ENCODE data around the gene SLC26A9.
A peak's percentile ranks its signal among the peaks of the same experiment; 100 is the strongest.

Gene SLC26A9

DNA sequence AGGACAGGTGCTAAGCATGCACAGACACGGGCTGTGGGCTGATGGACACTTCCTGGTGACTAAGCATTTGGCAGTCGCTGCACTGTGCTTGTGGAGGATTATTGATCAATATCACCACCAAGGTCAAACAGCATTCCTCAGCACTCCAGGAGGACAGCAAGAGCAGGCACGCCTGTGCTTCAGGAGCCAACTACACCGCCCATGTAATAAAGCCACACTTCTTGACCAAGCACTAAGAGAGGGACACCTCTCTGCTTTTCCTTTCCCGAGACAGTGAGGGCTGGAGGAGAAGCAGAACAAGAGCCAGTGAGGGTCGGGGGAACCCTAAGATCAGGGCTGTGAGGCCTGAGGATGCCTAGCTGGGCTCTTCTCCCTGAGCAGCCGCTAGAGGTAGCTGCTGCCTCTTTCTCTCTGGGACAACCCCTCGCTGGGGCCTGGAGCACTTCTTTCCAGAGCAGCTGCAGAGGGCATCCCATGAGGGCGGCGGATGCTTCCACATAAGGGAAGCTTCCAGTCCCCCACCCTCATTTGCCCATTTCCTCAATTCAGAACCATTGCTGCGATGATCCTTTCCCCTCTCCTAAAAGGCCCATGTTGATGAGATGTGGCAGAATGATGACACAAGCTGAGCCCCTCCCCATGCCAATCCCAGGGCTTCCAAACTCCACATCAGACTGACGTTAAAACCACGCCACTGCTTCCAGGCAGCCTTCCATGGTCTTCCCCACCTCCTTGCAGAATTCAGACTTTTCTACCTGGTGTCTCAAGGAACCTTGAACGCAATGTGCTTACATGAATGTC lies 40.9 kb upstream of the SLC26A9 start:
- POLR2A ChIA-PET: no interaction called here
- Histone ChIP-seq H3K27ac (ENCODE audit: extremely low read depth, low read depth, low read length) (no peak overlapping the region), H3K36me3 (ENCODE audit: control insufficient read depth in 2 of 2, insufficient read depth in 1 of 2, low read length in 2 of 2) (no peaks in the 10 kb centered on the region), H3K4me1 (ENCODE audit: control insufficient read depth, insufficient read depth, low read length) (no peaks in the 10 kb centered on the region), H3K9me3 (ENCODE audit: control insufficient read depth, insufficient read depth, low read depth, low read length) (no peaks in the 10 kb centered on the region), H3K4me3 (ENCODE audit: low read depth, low read length) (no peak overlapping the region)
- TF ChIP-seq, protein P1, sequence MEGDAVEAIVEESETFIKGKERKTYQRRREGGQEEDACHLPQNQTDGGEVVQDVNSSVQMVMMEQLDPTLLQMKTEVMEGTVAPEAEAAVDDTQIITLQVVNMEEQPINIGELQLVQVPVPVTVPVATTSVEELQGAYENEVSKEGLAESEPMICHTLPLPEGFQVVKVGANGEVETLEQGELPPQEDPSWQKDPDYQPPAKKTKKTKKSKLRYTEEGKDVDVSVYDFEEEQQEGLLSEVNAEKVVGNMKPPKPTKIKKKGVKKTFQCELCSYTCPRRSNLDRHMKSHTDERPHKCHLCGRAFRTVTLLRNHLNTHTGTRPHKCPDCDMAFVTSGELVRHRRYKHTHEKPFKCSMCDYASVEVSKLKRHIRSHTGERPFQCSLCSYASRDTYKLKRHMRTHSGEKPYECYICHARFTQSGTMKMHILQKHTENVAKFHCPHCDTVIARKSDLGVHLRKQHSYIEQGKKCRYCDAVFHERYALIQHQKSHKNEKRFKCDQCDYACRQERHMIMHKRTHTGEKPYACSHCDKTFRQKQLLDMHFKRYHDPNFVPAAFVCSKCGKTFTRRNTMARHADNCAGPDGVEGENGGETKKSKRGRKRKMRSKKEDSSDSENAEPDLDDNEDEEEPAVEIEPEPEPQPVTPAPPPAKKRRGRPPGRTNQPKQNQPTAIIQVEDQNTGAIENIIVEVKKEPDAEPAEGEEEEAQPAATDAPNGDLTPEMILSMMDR (tag by site-specific recombination; IDR thresholded peaks at IDR 0.05): peak; percentile 51; the same call in 1 of the 2 replicates
- TF ChIP-seq ZNF121 (tag by site-specific recombination; IDR thresholded peaks at IDR 0.05) (no peak), ZNF654 (tag by site-specific recombination; IDR thresholded peaks at IDR 0.05; ENCODE audit: low read depth) (peak; percentile 62)
- CTCF ChIA-PET: interaction anchor here (0.7 to 8.0 kb wide), 22 partner anchors 9 to 325 kb away, joined by 3 to 151 read pairs (median 4); partner anchors contain the start of gene RAB7B

DNA sequence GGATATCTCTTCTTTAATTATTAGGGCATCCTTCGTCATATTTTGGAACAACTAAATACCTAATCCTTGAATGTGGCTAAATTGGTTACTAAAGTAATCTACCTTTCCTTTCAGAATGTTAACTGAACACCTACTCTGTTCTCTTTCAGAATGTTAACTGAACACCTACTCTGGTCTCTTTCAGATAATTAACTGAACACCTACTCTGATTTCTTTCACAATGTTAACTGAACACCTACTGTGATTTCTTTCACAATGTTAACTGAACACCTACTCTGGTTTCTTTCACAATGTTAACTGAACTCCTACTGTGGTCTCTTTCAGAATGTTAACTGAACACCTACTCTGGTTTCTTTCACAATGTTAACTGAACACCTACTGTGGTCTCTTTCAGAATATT lies 38.0 kb upstream of the SLC26A9 start:
- H3K27ac ChIP-seq (ENCODE audit: extremely low read depth, low read depth, low read length): no peak overlapping the region
- H3K36me3 ChIP-seq (ENCODE audit: control insufficient read depth in 2 of 2, insufficient read depth in 1 of 2, low read length in 2 of 2): no peaks in the 10 kb centered on the region
- H3K4me1 ChIP-seq (ENCODE audit: control insufficient read depth, insufficient read depth, low read length): no peaks in the 10 kb centered on the region
- no peak for TF ChIP-seq ZNF391 (tag by site-specific recombination; IDR thresholded peaks at IDR 0.05; ENCODE audit: borderline replicate concordance, low read depth)
- TF ChIP-seq ZNF830 (tag by site-specific recombination; IDR thresholded peaks at IDR 0.05; ENCODE audit: low read depth): no peak
- peak; percentile 100 for TF ChIP-seq ZSCAN16 (tag by site-specific recombination; IDR thresholded peaks at IDR 0.05)
- TF ChIP-seq ZNF664 (tag by site-specific recombination; IDR thresholded peaks at IDR 0.05): peak; percentile 90
- H3K4me3 ChIP-seq (ENCODE audit: low read depth, low read length): no peak overlapping the region
- ChIA-PET POLR2A (no interaction called here), CTCF (interaction anchor here (0.6 to 8.0 kb wide), 4 partner anchors 62 to 191 kb away, joined by 3 to 527 read pairs (median 153); no protein-coding TSS in a partner anchor)
- H3K9me3 ChIP-seq (ENCODE audit: control insufficient read depth, insufficient read depth, low read depth, low read length): no peaks in the 10 kb centered on the region

DNA sequence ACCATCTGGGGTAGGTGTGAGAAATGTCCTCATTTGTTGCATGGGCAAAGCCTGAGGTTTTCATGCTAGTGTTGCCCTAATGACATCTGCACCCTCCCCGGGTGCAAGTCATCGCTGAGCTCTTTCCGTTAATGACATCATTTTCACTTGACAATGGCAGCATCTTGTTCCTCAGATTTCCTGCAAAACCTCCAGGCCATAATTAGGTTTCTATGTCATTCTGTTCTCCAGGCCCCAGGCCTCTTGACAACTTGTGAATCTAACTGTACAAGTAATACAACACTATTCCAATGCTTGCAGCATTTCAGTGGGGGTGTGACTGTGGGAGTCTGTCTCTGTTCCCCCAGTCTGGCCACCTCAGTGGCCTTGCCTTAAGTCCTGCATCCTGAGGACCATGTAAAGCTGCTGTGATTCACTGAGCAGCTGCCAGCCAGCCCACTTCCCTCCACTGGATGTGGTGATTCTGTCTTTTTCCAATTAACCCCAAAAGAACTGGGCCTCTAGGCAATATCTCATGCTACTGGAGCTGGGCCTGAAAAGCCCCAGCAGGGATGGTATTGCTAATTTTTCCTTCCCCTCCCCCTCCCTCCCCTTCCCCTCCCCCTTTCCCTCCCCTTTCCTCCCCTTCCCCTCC lies 37.1 kb upstream of the SLC26A9 start:
- POLR2A ChIA-PET: no interaction called here
- Histone ChIP-seq H3K4me3 (ENCODE audit: low read depth, low read length) (no peak overlapping the region), H3K9me3 (ENCODE audit: control insufficient read depth, insufficient read depth, low read depth, low read length) (no peaks in the 10 kb centered on the region), H3K36me3 (ENCODE audit: control insufficient read depth in 2 of 2, insufficient read depth in 1 of 2, low read length in 2 of 2) (no peaks in the 10 kb centered on the region), H3K4me1 (ENCODE audit: control insufficient read depth, insufficient read depth, low read length) (no peaks in the 10 kb centered on the region), H3K27ac (ENCODE audit: extremely low read depth, low read depth, low read length) (no peak overlapping the region)
- CTCF ChIA-PET: interaction anchor here (0.6 to 8.0 kb wide), 9 partner anchors 51 to 321 kb away, joined by 3 to 527 read pairs (median 4); no protein-coding TSS in a partner anchor
- TF ChIP-seq ZNF629 (tag by site-specific recombination; IDR thresholded peaks at IDR 0.05) (peak; percentile 47; the same call in 1 of the 2 replicates), ZNF521 (tag by site-specific recombination; IDR thresholded peaks at IDR 0.05) (no peak), ZNF132 (tag by site-specific recombination; IDR thresholded peaks at IDR 0.05; ENCODE audit: borderline replicate concordance) (no peak), ZBTB21 (tag by site-specific recombination; IDR thresholded peaks at IDR 0.05) (peak; percentile 69), SP7 (tag by site-specific recombination; IDR thresholded peaks at IDR 0.05) (peak; percentile 47; the same call in 1 of the 2 replicates)
- TF ChIP-seq, protein P2, sequence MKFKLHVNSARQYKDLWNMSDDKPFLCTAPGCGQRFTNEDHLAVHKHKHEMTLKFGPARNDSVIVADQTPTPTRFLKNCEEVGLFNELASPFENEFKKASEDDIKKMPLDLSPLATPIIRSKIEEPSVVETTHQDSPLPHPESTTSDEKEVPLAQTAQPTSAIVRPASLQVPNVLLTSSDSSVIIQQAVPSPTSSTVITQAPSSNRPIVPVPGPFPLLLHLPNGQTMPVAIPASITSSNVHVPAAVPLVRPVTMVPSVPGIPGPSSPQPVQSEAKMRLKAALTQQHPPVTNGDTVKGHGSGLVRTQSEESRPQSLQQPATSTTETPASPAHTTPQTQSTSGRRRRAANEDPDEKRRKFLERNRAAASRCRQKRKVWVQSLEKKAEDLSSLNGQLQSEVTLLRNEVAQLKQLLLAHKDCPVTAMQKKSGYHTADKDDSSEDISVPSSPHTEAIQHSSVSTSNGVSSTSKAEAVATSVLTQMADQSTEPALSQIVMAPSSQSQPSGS (tag by site-specific recombination; IDR thresholded peaks at IDR 0.05; ENCODE audit: low read depth): peak; percentile 76
